GM13977 (cell line): Measurements from ENCODE around the gene TSPAN32.

ENCODE experiments used
- DNase-seq: peaks from one replicate; pipeline ENCODE4 v3.0.0; 2012; ENCODE audit warnings: low spot score
- in situ Hi-C: fragments of 300-500 bp; cut with MboI; formaldehyde crosslinking; loops from one replicate; pipeline ENCODE4 v1.12.0; 2022; ENCODE audit warnings: low sequenced_read_pairs, low pct_unique_long_range_greater_than_20kb, mixed read lengths, inconsistent platforms; ENCODE audit not compliant: unreplicated experiment
- TF ChIP-seq, protein P1 (sequence below): IDR thresholded peaks from 2 replicates; pipeline ENCODE4 v1.5.1; 2012; ENCODE audit warnings: mild to moderate bottlenecking, control low read depth; ENCODE audit not compliant: insufficient read depth; ENCODE audit errors: extremely low read depth, missing control alignments

Gene TSPAN32

DNA sequence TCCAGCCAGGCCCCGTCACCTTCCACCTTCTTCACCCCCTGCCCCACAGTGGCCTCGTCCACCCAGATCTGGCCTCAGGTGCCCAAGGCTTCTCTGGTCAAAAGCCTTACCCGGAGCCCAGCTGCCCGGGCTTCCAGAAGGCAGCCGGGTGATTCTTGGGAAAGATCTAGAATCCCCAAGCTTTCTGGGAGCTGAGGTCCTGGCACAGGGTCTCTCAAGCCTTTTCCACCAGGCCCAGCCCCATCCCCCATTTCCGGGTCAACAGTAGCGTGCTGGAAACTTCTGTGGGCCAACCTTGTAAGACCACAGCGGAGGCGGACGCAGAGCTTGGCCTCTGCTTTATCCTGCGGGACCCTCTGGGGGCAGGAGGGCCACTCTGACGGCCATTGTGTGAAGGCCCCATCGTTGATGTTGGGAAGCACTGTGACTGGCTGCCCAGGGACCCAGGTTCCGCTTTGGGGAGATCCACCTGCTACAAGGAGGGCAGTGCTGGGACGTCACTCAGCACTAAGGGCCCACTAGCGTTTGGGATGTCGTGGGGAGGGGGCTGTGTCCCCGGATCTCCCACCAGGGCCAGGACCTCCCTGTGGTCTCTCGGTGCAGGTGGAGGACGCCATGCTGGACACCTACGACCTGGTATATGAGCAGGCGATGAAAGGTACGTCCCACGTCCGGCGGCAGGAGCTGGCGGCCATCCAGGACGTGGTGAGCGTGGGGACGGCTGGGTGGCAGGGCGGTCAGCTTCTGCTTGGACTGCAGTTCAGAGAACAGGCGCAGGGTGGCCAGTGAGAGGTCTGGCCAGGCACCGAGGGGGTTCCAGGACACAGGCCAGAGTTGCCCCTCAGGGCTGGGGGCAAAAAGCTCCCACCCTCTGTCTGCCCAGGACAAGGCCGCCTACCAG lies 11.5 kb downstream of the TSPAN32 start:
- TF ChIP-seq, protein P1, sequence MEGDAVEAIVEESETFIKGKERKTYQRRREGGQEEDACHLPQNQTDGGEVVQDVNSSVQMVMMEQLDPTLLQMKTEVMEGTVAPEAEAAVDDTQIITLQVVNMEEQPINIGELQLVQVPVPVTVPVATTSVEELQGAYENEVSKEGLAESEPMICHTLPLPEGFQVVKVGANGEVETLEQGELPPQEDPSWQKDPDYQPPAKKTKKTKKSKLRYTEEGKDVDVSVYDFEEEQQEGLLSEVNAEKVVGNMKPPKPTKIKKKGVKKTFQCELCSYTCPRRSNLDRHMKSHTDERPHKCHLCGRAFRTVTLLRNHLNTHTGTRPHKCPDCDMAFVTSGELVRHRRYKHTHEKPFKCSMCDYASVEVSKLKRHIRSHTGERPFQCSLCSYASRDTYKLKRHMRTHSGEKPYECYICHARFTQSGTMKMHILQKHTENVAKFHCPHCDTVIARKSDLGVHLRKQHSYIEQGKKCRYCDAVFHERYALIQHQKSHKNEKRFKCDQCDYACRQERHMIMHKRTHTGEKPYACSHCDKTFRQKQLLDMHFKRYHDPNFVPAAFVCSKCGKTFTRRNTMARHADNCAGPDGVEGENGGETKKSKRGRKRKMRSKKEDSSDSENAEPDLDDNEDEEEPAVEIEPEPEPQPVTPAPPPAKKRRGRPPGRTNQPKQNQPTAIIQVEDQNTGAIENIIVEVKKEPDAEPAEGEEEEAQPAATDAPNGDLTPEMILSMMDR = no peak
- in situ Hi-C loops = no loop called here
- no peak for DNase-seq

DNA sequence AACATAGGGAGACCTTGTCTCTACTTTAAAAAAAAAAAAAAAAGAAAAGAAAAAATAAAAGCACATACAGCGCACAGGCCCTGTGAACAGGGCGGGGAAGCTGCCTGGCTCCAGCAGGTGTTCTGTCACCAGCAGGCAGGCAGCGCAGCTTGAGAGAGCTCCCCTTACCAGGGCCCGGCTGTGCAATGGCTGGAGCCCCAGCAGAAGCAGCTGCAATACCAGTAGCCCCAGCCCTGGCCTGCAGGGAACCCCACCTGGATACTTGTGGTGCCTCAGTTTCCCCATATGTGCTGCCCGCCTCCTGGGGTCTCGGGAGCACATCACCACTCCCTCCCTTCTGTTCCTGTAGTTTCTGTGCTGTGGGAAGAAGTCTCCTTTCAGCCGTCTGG lies 12.3 kb downstream of the TSPAN32 start:
- in situ Hi-C loops = no loop called here
- DNase-seq = no peak
- TF ChIP-seq, protein P1 = no peak

DNA sequence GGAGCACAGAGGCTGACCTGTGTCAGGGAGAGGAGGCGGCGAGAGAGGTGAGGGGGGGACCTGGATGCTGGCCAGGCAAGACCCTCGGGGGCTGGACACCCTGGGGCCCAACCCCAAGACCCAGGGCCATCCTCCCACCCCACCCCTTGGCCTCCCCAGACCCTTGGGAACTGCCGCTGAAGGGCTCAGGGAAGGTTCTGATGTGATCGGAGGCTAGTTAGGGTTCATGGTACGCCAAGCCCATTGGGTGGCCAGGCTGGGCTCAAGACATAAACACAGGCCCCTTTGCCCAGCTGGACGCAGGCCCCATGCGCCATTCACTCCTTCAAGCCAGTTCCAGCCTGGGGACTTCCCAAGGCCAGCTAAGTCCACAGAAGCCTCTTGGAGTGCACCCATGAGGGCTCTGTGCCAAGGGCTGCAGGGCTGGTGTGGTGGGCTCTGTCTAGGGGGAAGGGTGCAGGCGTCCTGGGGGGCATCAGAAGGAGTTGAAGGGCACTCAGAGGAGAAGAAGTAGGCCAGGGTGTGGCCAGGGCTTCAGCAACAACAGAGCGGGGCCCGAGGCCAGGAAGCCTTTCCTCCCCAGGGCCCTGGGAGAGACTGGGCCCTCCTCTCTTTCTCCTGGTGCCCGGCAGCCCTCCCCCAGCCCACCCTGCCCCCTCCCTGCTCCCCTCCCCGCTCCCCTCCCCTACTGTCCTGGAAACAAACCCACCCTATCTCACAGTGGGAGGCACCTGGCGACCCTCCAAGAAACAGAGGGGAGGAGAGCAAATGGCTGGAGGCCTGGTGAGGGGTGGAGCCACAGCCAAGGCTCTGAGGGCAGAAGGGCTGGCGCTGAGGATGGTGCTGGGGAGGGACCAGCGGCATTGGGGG lies 12.9 kb downstream of the TSPAN32 start:
- in situ Hi-C loops = no loop called here
- no peak for DNase-seq
- TF ChIP-seq, protein P1 = no peak

DNA sequence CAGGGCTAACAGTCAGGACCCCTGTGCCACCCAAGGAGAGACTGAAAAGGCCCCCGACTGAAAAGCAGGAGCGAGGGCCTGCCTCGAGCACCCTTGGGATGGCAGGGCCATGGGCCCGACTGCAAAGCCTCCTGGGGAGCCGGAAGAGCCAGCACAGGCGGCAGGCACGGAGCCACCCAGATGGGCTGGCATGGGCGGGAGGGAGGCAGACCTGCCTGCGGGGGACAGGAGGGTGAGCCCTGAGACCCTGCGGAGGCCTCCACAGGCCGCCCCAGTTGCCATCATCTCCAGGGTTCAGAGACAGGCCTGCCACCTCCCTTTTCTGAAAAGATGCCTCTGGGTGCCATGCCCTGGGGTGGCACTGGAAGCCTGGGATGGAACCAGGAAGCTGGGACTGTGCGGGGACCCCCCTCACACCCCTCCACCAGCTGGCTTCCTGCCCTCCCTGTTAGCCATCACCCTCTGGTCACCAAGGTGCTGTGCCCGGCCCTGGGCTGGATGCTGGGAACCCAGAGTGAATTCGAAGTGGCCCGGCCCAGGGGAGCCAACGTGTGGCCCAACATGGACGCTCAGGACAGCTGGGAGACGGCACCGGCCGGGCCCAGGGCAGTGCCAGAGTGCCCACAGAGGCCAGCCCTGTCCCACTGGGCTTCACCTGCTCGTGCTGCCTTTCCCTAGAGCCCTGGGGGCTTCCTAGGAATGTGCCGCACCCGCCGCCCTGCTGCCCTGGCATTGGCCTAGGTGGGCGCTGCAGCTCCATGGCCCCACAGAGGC lies 13.8 kb downstream of the TSPAN32 start:
- TF ChIP-seq, protein P1 = no peak
- no peak for DNase-seq
- in situ Hi-C loops = no loop called here

DNA sequence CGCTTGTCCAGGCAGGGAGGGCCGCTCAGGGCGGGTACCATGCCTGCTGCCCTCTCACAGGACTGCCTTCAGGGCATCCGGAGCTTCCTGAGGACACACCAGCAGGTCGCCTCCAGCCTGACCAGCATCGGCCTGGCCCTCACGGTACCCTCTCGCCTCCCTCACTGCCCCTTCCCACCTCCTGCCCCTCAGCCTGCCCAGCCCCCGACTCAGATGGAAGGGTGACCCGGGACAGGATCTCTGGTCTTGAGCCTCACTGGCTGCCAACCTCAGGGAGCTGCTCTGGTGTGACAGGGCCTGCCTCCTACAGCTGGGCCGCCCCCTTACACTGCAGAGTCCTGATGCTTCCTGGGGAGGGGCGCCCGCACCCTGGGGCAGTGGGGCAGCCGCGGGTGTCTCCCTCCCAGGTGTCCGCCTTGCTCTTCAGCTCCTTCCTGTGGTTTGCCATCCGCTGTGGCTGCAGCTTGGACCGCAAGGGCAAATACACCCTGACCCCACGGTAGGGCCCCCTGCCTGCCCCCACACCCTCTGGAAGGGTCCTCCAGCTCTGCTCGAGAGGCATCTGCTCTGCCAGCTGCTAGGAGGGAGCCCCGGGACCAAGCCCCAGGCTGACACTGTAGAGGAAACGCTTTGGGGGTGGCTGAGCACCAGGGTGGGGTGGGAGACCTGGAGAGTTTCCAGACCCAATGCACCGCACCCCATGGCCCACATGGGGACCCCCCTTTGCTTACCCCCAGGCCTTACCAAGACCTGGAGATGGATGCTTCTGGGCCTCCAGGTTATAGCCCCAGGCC lies 14.6 kb downstream of the TSPAN32 start:
- in situ Hi-C loops = no loop called here
- DNase-seq = no peak
- TF ChIP-seq, protein P1 = no peak
